IPS DF 6.9 (cell line): ENCODE measurements around the gene MYO5A.

ENCODE experiments used
- DNase-seq: peaks from one replicate; pipeline ENCODE4 v3.0.0-alpha.2; 2013; ENCODE audit warnings: low read depth, low spot score
- H3K27ac ChIP-seq: one replicate; pipeline ENCODE4 v1.5.1; 2013; ENCODE audit warnings: low read length, control low read depth
- H3K27me3 ChIP-seq: 2 replicates; pipeline ENCODE4 v1.6.1; 2013; ENCODE audit warnings: mild to moderate bottlenecking, low read length; ENCODE audit not compliant: control insufficient read depth, insufficient read depth
- H3K36me3 ChIP-seq: 2 replicates; pipeline ENCODE4 v1.6.1; 2013; ENCODE audit warnings: low read length; ENCODE audit not compliant: control insufficient read depth, insufficient read depth
- H3K4me1 ChIP-seq: 2 replicates; pipeline ENCODE4 v1.6.1; 2013; ENCODE audit warnings: low read length; ENCODE audit not compliant: control insufficient read depth, insufficient read depth
- H3K4me3 ChIP-seq: 2 replicates; pipeline ENCODE4 v1.5.1; 2013; ENCODE audit warnings: mild to moderate bottlenecking, low read length
- H3K9me3 ChIP-seq: 2 replicates; pipeline ENCODE4 v1.6.1; 2013; ENCODE audit warnings: low read length, inconsistent platforms; ENCODE audit not compliant: control insufficient read depth, insufficient read depth
- WGBS: extraction: QIAGEN DNeasy Blood & Tissue Kit; methylation state at CpG from one replicate; pipeline ENCODE4 v1.1.7; 2013; ENCODE audit warnings: mixed read lengths, missing lambda C conversion rate; ENCODE audit not compliant: insufficient read length, insufficient coverage; 5-methylcytosine and 5-hydroxymethylcytosine counted together

MYO5A gene

GRCh38 chr15:52359722-52360121 is 169.0 kb downstream of the MYO5A start:
- no peaks in the 10 kb centered on the region for H3K27me3 ChIP-seq
- H3K4me1 ChIP-seq: no peaks in the 10 kb centered on the region
- no peak for DNase-seq
- H3K36me3 ChIP-seq: no peaks in the 10 kb centered on the region
- no peak overlapping the region for H3K27ac ChIP-seq
- H3K9me3 ChIP-seq: no peaks in the 10 kb centered on the region
- WGBS: no CpG with 5 or more reads among the region's 1 CpG
- no peak overlapping the region for H3K4me3 ChIP-seq

DNA sequence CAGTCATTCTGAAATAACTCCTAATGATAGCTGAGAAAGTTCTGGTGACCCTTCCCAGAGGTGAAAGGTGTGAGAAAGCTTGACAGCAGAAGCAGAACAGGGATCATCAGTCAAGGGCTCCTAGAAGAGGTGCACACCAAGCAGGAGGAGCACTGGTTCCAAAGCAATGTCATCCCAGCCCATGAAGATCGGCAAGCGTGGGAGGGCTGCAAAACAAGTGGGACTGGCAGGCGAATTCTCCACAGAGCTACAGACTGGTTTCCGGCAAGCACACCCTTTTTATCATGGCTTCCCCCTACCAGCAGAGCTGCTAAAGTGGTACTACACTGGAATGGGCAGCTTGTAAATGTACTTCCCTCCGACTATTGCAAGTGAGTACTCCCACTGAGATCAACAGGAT is 170.7 kb downstream of the MYO5A start:
- Histone ChIP-seq H3K9me3 (no peaks in the 10 kb centered on the region), H3K27me3 (no peaks in the 10 kb centered on the region), H3K36me3 (no peaks in the 10 kb centered on the region), H3K4me3 (no peak overlapping the region), H3K4me1 (no peaks in the 10 kb centered on the region), H3K27ac (no peak overlapping the region)
- no CpG with 5 or more reads among the region's 5 CpGs for WGBS
- DNase-seq: no peak

DNA sequence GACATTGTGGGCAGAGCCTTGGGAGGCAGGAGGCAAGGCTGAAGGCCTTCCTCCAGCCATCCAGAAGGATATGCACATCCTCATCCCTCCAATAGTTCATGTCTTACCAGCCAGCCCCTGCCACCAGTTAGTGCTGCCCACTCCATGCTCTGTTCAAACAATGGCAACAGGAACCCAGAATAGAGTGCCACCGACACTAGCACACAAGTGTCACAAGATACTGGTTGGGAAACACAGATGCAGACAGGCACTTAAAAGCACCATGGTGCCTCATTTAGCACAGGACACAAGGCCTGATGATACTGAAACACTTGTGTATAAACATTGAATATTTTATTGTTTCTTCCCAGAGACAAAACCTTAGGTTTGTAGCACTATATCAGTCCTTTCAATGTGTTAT is 176.6 kb downstream of the MYO5A start:
- Histone ChIP-seq H3K36me3 (no peaks in the 10 kb centered on the region), H3K27me3 (no peaks in the 10 kb centered on the region), H3K9me3 (no peaks in the 10 kb centered on the region), H3K4me1 (no peaks in the 10 kb centered on the region), H3K4me3 (no peak overlapping the region), H3K27ac (no peak overlapping the region)
- WGBS: no CpG with 5 or more reads among the region's 1 CpG
- DNase-seq: no peak

DNA sequence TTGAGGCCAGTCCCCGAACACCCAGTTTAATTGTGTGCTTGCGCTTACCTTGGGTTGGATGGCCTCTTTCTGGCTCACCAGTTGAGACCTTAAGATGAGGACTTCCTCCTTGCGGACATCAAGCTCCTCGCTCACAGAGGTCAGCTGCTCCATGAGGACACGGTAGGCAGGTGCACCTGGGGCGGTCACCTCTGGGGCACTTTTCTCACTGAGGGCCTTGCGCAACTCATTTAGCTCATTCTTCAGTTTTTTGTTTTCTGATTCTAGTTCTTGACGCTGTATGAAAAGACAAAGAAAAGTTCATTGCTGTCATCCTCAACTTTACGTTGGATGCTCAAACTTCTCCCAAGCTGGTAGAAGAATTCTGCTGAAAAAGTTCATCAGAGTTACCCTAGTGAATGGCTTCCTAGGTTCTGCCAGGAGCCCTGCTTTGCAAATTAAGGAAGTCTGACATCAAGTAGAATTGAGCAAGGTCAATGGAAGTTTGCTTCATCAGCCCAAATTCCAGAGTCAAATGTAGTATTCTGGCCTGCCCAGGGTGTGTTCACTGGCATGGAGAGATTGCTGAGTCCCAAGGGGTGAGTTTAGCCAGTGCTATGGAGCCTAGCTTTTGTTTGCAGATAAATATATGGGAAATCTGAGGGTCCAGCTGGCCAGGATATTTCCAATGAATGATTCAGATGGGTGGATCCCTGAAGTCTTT is 177.3 kb downstream of the MYO5A start:
- no peak overlapping the region for H3K27ac ChIP-seq
- H3K9me3 ChIP-seq: no peaks in the 10 kb centered on the region
- WGBS: no CpG with 5 or more reads among the region's 9 CpGs
- no peaks in the 10 kb centered on the region for H3K4me1 ChIP-seq
- no peaks in the 10 kb centered on the region for H3K36me3 ChIP-seq
- no peak for DNase-seq
- no peak overlapping the region for H3K4me3 ChIP-seq
- no peaks in the 10 kb centered on the region for H3K27me3 ChIP-seq

- H3K4me1 ChIP-seq: no peaks in the 10 kb centered on the region
- H3K27ac ChIP-seq: no peak overlapping the region
- no peak for DNase-seq
- H3K36me3 ChIP-seq: no peaks in the 10 kb centered on the region
- WGBS: no CpG with 5 or more reads among the region's 2 CpGs
- H3K9me3 ChIP-seq: no peaks in the 10 kb centered on the region
- no peaks in the 10 kb centered on the region for H3K27me3 ChIP-seq
- no peak overlapping the region for H3K4me3 ChIP-seq
These were observed 178.3 kb downstream of the MYO5A start for GRCh38 chr15:52350423-52350822.

- no CpG with 5 or more reads among the region's 6 CpGs for WGBS
- Histone ChIP-seq H3K4me3 (no peak overlapping the region), H3K27me3 (no peaks in the 10 kb centered on the region), H3K9me3 (no peaks in the 10 kb centered on the region), H3K4me1 (no peaks in the 10 kb centered on the region), H3K27ac (no peak overlapping the region), H3K36me3 (no peaks in the 10 kb centered on the region)
- DNase-seq: no peak
These were observed 179.5 kb downstream of the MYO5A start for GRCh38 chr15:52349052-52349700.

DNA sequence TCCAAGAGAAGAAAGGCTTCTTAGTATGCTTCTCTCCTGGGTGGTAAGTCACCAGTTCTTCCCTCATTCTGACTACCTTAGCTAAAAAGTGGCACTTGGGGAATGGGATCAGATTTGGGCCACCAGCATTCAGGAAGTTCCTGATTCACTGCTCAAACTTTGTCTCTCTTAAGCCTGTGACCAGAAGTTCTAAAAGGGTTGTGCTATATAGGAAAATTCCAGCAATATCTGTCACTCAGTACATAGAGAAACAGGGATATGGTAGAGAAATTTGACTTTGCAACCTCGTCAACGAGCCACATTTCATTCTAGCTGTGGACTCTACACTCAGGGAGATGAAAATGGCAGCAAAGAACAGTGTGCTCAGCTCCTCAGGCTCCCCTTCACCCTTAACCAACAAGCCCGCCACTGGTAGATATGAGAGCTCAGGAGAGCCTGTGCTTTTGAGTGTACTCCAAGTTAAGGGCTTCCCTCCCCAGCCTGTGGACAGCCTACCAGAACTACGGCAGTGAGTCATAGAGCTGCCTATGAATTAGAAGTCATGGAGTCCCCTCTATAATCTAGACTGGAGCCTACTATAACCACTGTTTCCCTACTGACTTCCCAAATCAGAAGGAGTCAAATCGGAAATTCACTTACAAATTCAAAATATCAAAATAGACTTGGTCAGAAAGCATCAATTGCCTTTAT is 180.5 kb downstream of the MYO5A start:
- no CpG with 5 or more reads among the region's 5 CpGs for WGBS
- H3K27me3 ChIP-seq: no peaks in the 10 kb centered on the region
- no peaks in the 10 kb centered on the region for H3K4me1 ChIP-seq
- no peaks in the 10 kb centered on the region for H3K36me3 ChIP-seq
- no peak for DNase-seq
- no peak overlapping the region for H3K4me3 ChIP-seq
- no peak overlapping the region for H3K27ac ChIP-seq
- H3K9me3 ChIP-seq: no peaks in the 10 kb centered on the region

- no peak for DNase-seq
- no peaks in the 10 kb centered on the region for H3K4me1 ChIP-seq
- H3K4me3 ChIP-seq: no peak overlapping the region
- H3K27ac ChIP-seq: no peak overlapping the region
- no CpG with 5 or more reads among the region's 1 CpG for WGBS
- H3K36me3 ChIP-seq: no peaks in the 10 kb centered on the region
- H3K27me3 ChIP-seq: no peaks in the 10 kb centered on the region
- H3K9me3 ChIP-seq: no peaks in the 10 kb centered on the region
These were observed 184.1 kb downstream of the MYO5A start for GRCh38 chr15:52344592-52344991.

- no peaks in the 10 kb centered on the region for H3K9me3 ChIP-seq
- no peaks in the 10 kb centered on the region for H3K27me3 ChIP-seq
- no peak for DNase-seq
- no peak overlapping the region for H3K27ac ChIP-seq
- H3K36me3 ChIP-seq: no peaks in the 10 kb centered on the region
- WGBS: no CpG with 5 or more reads among the region's 3 CpGs
- H3K4me1 ChIP-seq: no peaks in the 10 kb centered on the region
- no peak overlapping the region for H3K4me3 ChIP-seq
These were observed 184.8 kb downstream of the MYO5A start for GRCh38 chr15:52343831-52344230.

DNA sequence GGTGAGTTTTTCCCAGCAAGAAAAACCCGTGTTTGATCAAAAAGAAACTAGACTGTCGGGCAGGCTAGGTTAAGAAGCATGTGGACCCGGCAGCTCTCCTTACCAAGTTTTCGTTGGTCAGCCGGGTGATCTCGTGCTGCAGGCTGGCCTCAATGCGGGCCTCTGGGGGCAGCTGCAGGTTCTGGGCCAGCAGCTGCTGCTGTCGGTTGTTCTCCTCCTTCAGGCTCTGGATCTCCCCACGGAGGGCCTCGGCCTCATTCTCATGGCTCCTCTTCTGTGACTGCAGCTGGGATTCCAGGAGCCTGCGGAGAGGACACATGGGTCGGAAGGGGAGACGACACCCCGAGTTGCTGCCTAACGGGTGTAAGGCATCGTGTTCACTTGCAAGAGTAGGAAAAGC is 188.6 kb downstream of the MYO5A start:
- Histone ChIP-seq H3K9me3 (no peaks in the 10 kb centered on the region), H3K27me3 (no peaks in the 10 kb centered on the region), H3K27ac (no peak overlapping the region), H3K36me3 (no peaks in the 10 kb centered on the region), H3K4me3 (no peak overlapping the region), H3K4me1 (0 out of 2 replicates have a peak, but pooled peaks cover 1% of the 10 kb centered on the region)
- WGBS: no CpG with 5 or more reads among the region's 16 CpGs
- no peak for DNase-seq
